ENCODE results near the gene MGAT3. TPM values are rescaled to one million over a fixed set of nuclear protein-coding genes. Genes with fewer than 3 reads are reported as not detected.

The MGAT3 gene
- total RNA-seq, 1 experiment from 2014 or later, result 0.20 TPM

DNA sequence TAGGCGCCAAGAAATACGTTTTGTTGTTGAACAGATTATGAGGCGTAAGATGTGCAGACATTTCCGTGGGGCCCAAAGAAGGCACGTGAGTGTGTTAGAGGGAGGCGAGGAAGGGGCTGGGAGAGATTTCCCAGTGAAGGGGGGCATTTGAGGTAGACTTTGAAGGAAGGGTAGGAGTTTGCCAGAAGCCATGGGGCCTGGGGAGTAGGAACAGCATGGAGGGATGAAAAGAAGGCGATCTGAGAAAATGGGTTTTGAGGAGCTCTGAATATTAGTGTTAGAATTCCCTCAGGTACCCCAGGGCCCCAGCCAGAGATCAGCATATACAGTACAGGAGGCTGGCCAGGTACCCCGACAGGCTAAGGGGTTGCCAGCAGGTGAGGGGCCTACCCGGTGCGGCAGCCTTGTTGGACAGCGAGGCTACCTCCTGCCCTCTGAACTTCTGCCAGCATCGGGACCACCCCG, 44.9 kb downstream of the MGAT3 start:
- Histone ChIP-seq H3K9me2 (ENCODE audit: insufficient read depth) (no peaks in the 10 kb centered on the region), H3K4me1 (ENCODE audit: control insufficient read depth in 1 of 2, insufficient read depth in 2 of 2, low read length in 2 of 2) (peaks cover 17 to 34% of the 10 kb centered on the region in 2 experiments), H3K4me3 (replicated peaks in 1 of 2; ENCODE audit: low read depth in 1 of 2, low read length in 2 of 2) (peak overlapping the region; percentile 92 to 97), H3K27me3 (ENCODE audit: insufficient read depth, low read length) (no peaks in the 10 kb centered on the region), H4K20me1 (ENCODE audit: insufficient read depth) (no peaks in the 10 kb centered on the region), H3K36me3 (ENCODE audit: control insufficient read depth in 1 of 2, insufficient read depth in 2 of 2, low read length in 2 of 2) (peaks cover 19 to 30% of the 10 kb centered on the region in 2 experiments), H3K9me3 (ENCODE audit: control insufficient read depth in 1 of 2, insufficient read depth in 1 of 2, low read depth in 1 of 2, low read length in 2 of 2) (no peaks in the 10 kb centered on the region), H3K79me2 (ENCODE audit: insufficient read depth, low read length) (peaks cover 46% of the 10 kb centered on the region), H3K27ac (ENCODE audit: low read depth, low read length) (peak overlapping the region; percentile 70; the same call in 1 of the 2 replicates), H3K9ac (ENCODE audit: low read length) (peak overlapping the region; percentile 96), H2AFZ (ENCODE audit: low read depth, low read length, poor library complexity, severe bottlenecking) (no peak overlapping the region), H3K4me2 (ENCODE audit: low read length) (peak overlapping the region; percentile 80)
- BruUV-seq (replicated peaks), result TSS peak; percentile 97
- CTCF ChIA-PET, result interaction anchor here (0.6 to 2.7 kb wide), 9 partner anchors 8 to 190 kb away, joined by 3 to 19 read pairs (median 4); partner anchors contain the start of gene RPL3
- ATAC-seq, result peak; percentile 52
- RAD21 ChIA-PET (ENCODE audit: low non-redundant PET in 1 of 2, low total read pairs in 2 of 2, uncharacterized antibody in 2 of 2, unreplicated experiment in 2 of 2), result interaction anchor here (0.6 to 0.9 kb wide), 3 partner anchors 18 to 806 kb away, joined by 3 to 5 read pairs (median 3); partner anchors contain the start of gene ATF4 (in 1 of the 2)
- no peak for DNase-seq (ENCODE audit: low read depth, low spot score)
- POLR2A ChIA-PET, result interaction anchor here (0.8 to 4.2 kb wide), 9 partner anchors 11 to 182 kb away, joined by 3 to 37 read pairs (median 5); partner anchors contain the start of genes ATF4 and RPL3
- TF ChIP-seq EZH2 (IDR thresholded peaks at IDR 0.05) (no peak), ZNF274 (IDR thresholded peaks at IDR 0.05; ENCODE audit: low read depth, low read length) (no peak), POLR2AphosphoS5 (IDR thresholded peaks at IDR 0.05; ENCODE audit: low read depth, low read length) (no peak), CBX3 (IDR thresholded peaks at IDR 0.05; ENCODE audit: low read depth) (no peak), MAX (IDR thresholded peaks at IDR 0.05) (no peak), EGR1 (IDR thresholded peaks at IDR 0.05; ENCODE audit: low read depth) (no peak), SP1 (IDR thresholded peaks at IDR 0.05; ENCODE audit: low read depth) (no peak), YY1 (IDR thresholded peaks at IDR 0.05; ENCODE audit: extremely low read depth, insufficient replicate concordance, low read depth, low read length) (no peak), CEBPB (IDR thresholded peaks at IDR 0.05; ENCODE audit: low read depth) (no peak), TCF7L2 (IDR thresholded peaks at IDR 0.05; ENCODE audit: borderline replicate concordance, extremely low read depth, insufficient read depth, insufficient read length) (no peak), REST (IDR thresholded peaks at IDR 0.05; ENCODE audit: low read depth) (no peak), POLR2A (IDR thresholded peaks at IDR 0.05; ENCODE audit: borderline replicate concordance, extremely low read depth, insufficient read depth, insufficient read length) (no peak), FOSL1 (IDR thresholded peaks at IDR 0.05; ENCODE audit: low read depth) (no peak), ZFX (IDR thresholded peaks at IDR 0.05) (no peak), JUND (IDR thresholded peaks at IDR 0.05) (no peak), SRF (IDR thresholded peaks at IDR 0.05; ENCODE audit: low read depth) (no peak), ELF1 (IDR thresholded peaks at IDR 0.05; ENCODE audit: borderline replicate concordance, low read depth) (no peak)
- TF ChIP-seq, protein P1, sequence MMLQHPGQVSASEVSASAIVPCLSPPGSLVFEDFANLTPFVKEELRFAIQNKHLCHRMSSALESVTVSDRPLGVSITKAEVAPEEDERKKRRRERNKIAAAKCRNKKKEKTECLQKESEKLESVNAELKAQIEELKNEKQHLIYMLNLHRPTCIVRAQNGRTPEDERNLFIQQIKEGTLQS (IDR thresholded peaks at IDR 0.05), result no peak
- TF ChIP-seq, protein P2, sequence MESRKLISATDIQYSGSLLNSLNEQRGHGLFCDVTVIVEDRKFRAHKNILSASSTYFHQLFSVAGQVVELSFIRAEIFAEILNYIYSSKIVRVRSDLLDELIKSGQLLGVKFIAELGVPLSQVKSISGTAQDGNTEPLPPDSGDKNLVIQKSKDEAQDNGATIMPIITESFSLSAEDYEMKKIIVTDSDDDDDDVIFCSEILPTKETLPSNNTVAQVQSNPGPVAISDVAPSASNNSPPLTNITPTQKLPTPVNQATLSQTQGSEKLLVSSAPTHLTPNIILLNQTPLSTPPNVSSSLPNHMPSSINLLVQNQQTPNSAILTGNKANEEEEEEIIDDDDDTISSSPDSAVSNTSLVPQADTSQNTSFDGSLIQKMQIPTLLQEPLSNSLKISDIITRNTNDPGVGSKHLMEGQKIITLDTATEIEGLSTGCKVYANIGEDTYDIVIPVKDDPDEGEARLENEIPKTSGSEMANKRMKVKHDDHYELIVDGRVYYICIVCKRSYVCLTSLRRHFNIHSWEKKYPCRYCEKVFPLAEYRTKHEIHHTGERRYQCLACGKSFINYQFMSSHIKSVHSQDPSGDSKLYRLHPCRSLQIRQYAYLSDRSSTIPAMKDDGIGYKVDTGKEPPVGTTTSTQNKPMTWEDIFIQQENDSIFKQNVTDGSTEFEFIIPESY (IDR thresholded peaks at IDR 0.05; ENCODE audit: extremely low read depth, insufficient replicate concordance, low read length), result no peak
- intact Hi-C loops (cut with micrococcal nuclease), result loop anchor here (2.0 kb wide), 1 partner anchor 19 kb away; the partner anchor contains the start of gene ATF4

Measured in HCT116 (cell line).